Measurements from ENCODE around the gene TTC19.

TTC19 gene

GRCh38 chr17:15955793-15956541, 43.7 kb upstream of the TTC19 start:
- TF ChIP-seq ZNF776 (tag by site-specific recombination; IDR thresholded peaks at IDR 0.05; ENCODE audit: borderline replicate concordance) (no peak), ZFHX2 (tag by site-specific recombination; conservative IDR thresholded peaks at IDR 0.05) (0 out of 2 replicates have a peak, but pooled peaks have one; percentile 25), SP7 (tag by site-specific recombination; IDR thresholded peaks at IDR 0.05) (no peak)
- Histone ChIP-seq H3K4me3 (ENCODE audit: low read depth, low read length) (no peak overlapping the region), H3K9me3 (ENCODE audit: control insufficient read depth, insufficient read depth, low read depth, low read length) (no peaks in the 10 kb centered on the region), H3K36me3 (ENCODE audit: control insufficient read depth in 2 of 2, insufficient read depth in 1 of 2, low read length in 2 of 2) (no peaks in the 10 kb centered on the region), H3K27ac (ENCODE audit: extremely low read depth, low read depth, low read length) (no peak overlapping the region), H3K4me1 (ENCODE audit: control insufficient read depth, insufficient read depth, low read length) (no peaks in the 10 kb centered on the region; the same call in none of the 2 replicates)
- CTCF ChIA-PET = interaction anchor here (0.8 kb wide), 1 partner anchor 11 kb away, joined by 8 read pairs; the partner anchor contains the start of gene ADORA2B
- POLR2A ChIA-PET = interaction anchor here (0.8 kb wide), 2 partner anchors 10 to 89 kb away, joined by 8 to 10 read pairs; no protein-coding TSS in a partner anchor

GRCh38 chr17:15957206-15957605, 42.4 kb upstream of the TTC19 start:
- no peaks in the 10 kb centered on the region for H3K9me3 ChIP-seq (ENCODE audit: control insufficient read depth, insufficient read depth, low read depth, low read length)
- no peak overlapping the region for H3K27ac ChIP-seq (ENCODE audit: extremely low read depth, low read depth, low read length)
- no peaks in the 10 kb centered on the region; the same call in none of the 2 replicates for H3K4me1 ChIP-seq (ENCODE audit: control insufficient read depth, insufficient read depth, low read length)
- ChIA-PET POLR2A (no interaction called here), CTCF (no interaction called here)
- H3K36me3 ChIP-seq (ENCODE audit: control insufficient read depth in 2 of 2, insufficient read depth in 1 of 2, low read length in 2 of 2) = no peaks in the 10 kb centered on the region
- H3K4me3 ChIP-seq (ENCODE audit: low read depth, low read length) = no peak overlapping the region
- TF ChIP-seq ZNF2 (tag by site-specific recombination; IDR thresholded peaks at IDR 0.05) = no peak
- peak; percentile 63 for TF ChIP-seq ZBTB17 (tag by site-specific recombination; IDR thresholded peaks at IDR 0.05)

DNA sequence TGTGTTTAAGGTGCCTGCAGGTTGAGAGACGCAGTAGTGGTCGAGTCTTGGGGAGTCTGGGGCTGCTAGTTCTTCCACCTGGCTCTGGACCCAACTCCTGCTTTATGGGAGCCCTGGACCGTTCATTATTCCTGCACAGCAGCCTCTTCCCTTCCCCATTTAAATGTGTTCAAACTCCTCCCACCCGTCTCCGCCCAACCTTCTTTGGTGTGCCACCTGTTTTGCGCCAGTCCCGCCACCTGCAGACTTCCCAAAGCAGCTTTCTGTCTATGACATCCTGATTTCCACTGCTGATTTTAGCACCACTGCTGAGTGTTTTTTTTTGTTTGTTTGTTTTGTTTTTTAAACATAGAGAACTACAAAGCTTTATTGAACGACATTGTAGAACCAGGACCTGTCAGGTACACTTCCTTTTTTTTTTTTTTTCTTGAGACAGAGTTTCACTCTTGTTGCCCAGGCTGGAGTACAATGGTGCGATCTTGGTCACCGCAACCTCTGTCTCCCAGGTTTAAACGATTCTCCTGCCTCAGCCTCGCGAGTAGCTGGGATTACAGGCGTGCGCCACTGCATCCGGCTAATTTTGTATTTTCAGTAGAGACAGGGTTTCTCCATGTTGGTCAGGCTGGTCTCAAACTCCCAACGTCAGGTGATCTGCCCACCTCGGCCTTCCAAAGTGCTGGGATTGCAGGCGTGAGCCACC, 41.9 kb upstream of the TTC19 start:
- H3K27ac ChIP-seq (ENCODE audit: extremely low read depth, low read depth, low read length) = no peak overlapping the region
- CTCF ChIA-PET = interaction anchor here (1.2 kb wide), 1 partner anchor 12 kb away, joined by 5 read pairs; the partner anchor contains the start of gene ADORA2B
- H3K4me3 ChIP-seq (ENCODE audit: low read depth, low read length) = no peak overlapping the region
- POLR2A ChIA-PET = interaction anchor here (0.8 to 1.5 kb wide), 2 partner anchors 8 to 42 kb away, joined by 4 to 5 read pairs; partner anchors contain the start of genes TTC19 and ZSWIM7
- H3K36me3 ChIP-seq (ENCODE audit: control insufficient read depth in 2 of 2, insufficient read depth in 1 of 2, low read length in 2 of 2) = no peaks in the 10 kb centered on the region
- no peaks in the 10 kb centered on the region; the same call in none of the 2 replicates for H3K4me1 ChIP-seq (ENCODE audit: control insufficient read depth, insufficient read depth, low read length)
- TF ChIP-seq ZBTB17 (tag by site-specific recombination; IDR thresholded peaks at IDR 0.05) (peak; percentile 3; the same call in 1 of the 2 replicates), ZNF513 (tag by site-specific recombination; IDR thresholded peaks at IDR 0.05) (no peak)
- H3K9me3 ChIP-seq (ENCODE audit: control insufficient read depth, insufficient read depth, low read depth, low read length) = no peaks in the 10 kb centered on the region

- Histone ChIP-seq H3K4me1 (ENCODE audit: control insufficient read depth, insufficient read depth, low read length) (no peaks in the 10 kb centered on the region; the same call in none of the 2 replicates), H3K9me3 (ENCODE audit: control insufficient read depth, insufficient read depth, low read depth, low read length) (no peaks in the 10 kb centered on the region), H3K27ac (ENCODE audit: extremely low read depth, low read depth, low read length) (peak overlapping the region; percentile 1; the same call in 1 of the 2 replicates), H3K4me3 (ENCODE audit: low read depth, low read length) (no peak overlapping the region), H3K36me3 (ENCODE audit: control insufficient read depth in 2 of 2, insufficient read depth in 1 of 2, low read length in 2 of 2) (no peaks in the 10 kb centered on the region)
- POLR2A ChIA-PET = interaction anchor here (0.8 to 1.5 kb wide), 2 partner anchors 9 to 41 kb away, joined by 4 to 5 read pairs; partner anchors contain the start of genes TTC19 and ZSWIM7
- TF ChIP-seq ZNF600 (tag by site-specific recombination; IDR thresholded peaks at IDR 0.05) = no peak
- TF ChIP-seq ZNF837 (tag by site-specific recombination; IDR thresholded peaks at IDR 0.05) = no peak
- TF ChIP-seq, protein P1, sequence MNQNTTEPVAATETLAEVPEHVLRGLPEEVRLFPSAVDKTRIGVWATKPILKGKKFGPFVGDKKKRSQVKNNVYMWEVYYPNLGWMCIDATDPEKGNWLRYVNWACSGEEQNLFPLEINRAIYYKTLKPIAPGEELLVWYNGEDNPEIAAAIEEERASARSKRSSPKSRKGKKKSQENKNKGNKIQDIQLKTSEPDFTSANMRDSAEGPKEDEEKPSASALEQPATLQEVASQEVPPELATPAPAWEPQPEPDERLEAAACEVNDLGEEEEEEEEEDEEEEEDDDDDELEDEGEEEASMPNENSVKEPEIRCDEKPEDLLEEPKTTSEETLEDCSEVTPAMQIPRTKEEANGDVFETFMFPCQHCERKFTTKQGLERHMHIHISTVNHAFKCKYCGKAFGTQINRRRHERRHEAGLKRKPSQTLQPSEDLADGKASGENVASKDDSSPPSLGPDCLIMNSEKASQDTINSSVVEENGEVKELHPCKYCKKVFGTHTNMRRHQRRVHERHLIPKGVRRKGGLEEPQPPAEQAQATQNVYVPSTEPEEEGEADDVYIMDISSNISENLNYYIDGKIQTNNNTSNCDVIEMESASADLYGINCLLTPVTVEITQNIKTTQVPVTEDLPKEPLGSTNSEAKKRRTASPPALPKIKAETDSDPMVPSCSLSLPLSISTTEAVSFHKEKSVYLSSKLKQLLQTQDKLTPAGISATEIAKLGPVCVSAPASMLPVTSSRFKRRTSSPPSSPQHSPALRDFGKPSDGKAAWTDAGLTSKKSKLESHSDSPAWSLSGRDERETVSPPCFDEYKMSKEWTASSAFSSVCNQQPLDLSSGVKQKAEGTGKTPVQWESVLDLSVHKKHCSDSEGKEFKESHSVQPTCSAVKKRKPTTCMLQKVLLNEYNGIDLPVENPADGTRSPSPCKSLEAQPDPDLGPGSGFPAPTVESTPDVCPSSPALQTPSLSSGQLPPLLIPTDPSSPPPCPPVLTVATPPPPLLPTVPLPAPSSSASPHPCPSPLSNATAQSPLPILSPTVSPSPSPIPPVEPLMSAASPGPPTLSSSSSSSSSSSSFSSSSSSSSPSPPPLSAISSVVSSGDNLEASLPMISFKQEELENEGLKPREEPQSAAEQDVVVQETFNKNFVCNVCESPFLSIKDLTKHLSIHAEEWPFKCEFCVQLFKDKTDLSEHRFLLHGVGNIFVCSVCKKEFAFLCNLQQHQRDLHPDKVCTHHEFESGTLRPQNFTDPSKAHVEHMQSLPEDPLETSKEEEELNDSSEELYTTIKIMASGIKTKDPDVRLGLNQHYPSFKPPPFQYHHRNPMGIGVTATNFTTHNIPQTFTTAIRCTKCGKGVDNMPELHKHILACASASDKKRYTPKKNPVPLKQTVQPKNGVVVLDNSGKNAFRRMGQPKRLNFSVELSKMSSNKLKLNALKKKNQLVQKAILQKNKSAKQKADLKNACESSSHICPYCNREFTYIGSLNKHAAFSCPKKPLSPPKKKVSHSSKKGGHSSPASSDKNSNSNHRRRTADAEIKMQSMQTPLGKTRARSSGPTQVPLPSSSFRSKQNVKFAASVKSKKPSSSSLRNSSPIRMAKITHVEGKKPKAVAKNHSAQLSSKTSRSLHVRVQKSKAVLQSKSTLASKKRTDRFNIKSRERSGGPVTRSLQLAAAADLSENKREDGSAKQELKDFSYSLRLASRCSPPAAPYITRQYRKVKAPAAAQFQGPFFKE (tag by site-specific recombination; IDR thresholded peaks at IDR 0.05; ENCODE audit: borderline replicate concordance) = no peak
- no peak for TF ChIP-seq YY2 (tag by site-specific recombination; IDR thresholded peaks at IDR 0.05)
- TF ChIP-seq SETDB1 (IDR thresholded peaks at IDR 0.05; ENCODE audit: insufficient read length, low read length) = no peak
- TF ChIP-seq ZNF138 (tag by site-specific recombination; IDR thresholded peaks at IDR 0.05; ENCODE audit: borderline replicate concordance) = no peak
- TF ChIP-seq ZFP69B (tag by site-specific recombination; IDR thresholded peaks at IDR 0.05) = no peak
- TF ChIP-seq ZNF560 (tag by site-specific recombination; IDR thresholded peaks at IDR 0.05; ENCODE audit: borderline replicate concordance) = no peak
- TF ChIP-seq ZNF664 (tag by site-specific recombination; IDR thresholded peaks at IDR 0.05) = no peak
- TF ChIP-seq ZNF521 (tag by site-specific recombination; IDR thresholded peaks at IDR 0.05) = no peak
- CTCF ChIA-PET = interaction anchor here (0.6 to 1.2 kb wide), 3 partner anchors 13 to 494 kb away, joined by 3 to 5 read pairs (median 3); partner anchors contain the start of gene ADORA2B
Observed at GRCh38 chr17:15958484-15958854, 41.2 kb upstream of the TTC19 start.
